RWPE2 (cell line): ENCODE data around the gene KIF25.

Experiments
- ATAC-seq: fragments of 200-7000 bp; cut with Tn5 transposase; 3 replicates; pipeline ENCODE4 v1.9.1; 2021; ENCODE audit warnings: low read depth
- DNase-seq: peaks from one replicate; pipeline ENCODE4 v3.0.0-alpha.2; 2020; ENCODE audit warnings: low spot score
- H3K27ac ChIP-seq: fragments of 450-650 bp; 2 replicates; pipeline ENCODE4 v1.5.1; 2017; ENCODE audit warnings: mild to moderate bottlenecking; ENCODE audit not compliant: poor library complexity, severe bottlenecking
- H3K27me3 ChIP-seq: fragments of 250-450 bp; sonication (Bioruptor Pico); 2 replicates; pipeline ENCODE4 v1.5.1; 2021; ENCODE audit warnings: mild to moderate bottlenecking, moderate library complexity; ENCODE audit not compliant: insufficient read depth, poor library complexity, severe bottlenecking
- H3K36me3 ChIP-seq: fragments of 250-450 bp; sonication (Bioruptor Pico); 2 replicates; pipeline ENCODE4 v1.5.1; 2020; ENCODE audit warnings: low read depth, mild to moderate bottlenecking, moderate library complexity
- H3K4me1 ChIP-seq: fragments of 250-450 bp; sonication (Bioruptor Pico); 2 replicates; pipeline ENCODE4 v1.5.1; 2021; ENCODE audit warnings: mild to moderate bottlenecking, moderate library complexity; ENCODE audit not compliant: insufficient read depth, poor library complexity, severe bottlenecking
- H3K4me3 ChIP-seq: fragments of 250-450 bp; sonication (Bioruptor Pico); 2 replicates; pipeline ENCODE4 v1.5.1; 2021; ENCODE audit warnings: mild to moderate bottlenecking, moderate library complexity; ENCODE audit not compliant: severe bottlenecking
- H3K9me3 ChIP-seq: fragments of 250-450 bp; sonication (Bioruptor Pico); 2 replicates; pipeline ENCODE4 v1.5.1; 2021; ENCODE audit warnings: mild to moderate bottlenecking, moderate library complexity; ENCODE audit not compliant: severe bottlenecking
- CTCF ChIP-seq: fragments of 450-650 bp; IDR thresholded peaks from one replicate; pipeline ENCODE4 v1.5.1; 2017; ENCODE audit warnings: mild to moderate bottlenecking, moderate library complexity; ENCODE audit not compliant: poor library complexity, severe bottlenecking

The KIF25 gene

GRCh38 chr6:167987396-167988153 is 9.9 kb upstream of the KIF25 start:
- no peak for DNase-seq
- TF ChIP-seq CTCF = no peak
- ATAC-seq = no peak
- Histone ChIP-seq H3K27ac (no peak overlapping the region), H3K27me3 (no peaks in the 10 kb centered on the region), H3K36me3 (no peaks in the 10 kb centered on the region), H3K4me3 (no peak overlapping the region), H3K4me1 (no peaks in the 10 kb centered on the region), H3K9me3 (no peaks in the 10 kb centered on the region)

GRCh38 chr6:167988154-167988495 is 9.3 kb upstream of the KIF25 start:
- H3K4me1 ChIP-seq = no peaks in the 10 kb centered on the region
- no peak overlapping the region for H3K27ac ChIP-seq
- DNase-seq = no peak
- TF ChIP-seq CTCF = no peak
- H3K36me3 ChIP-seq = no peaks in the 10 kb centered on the region
- no peaks in the 10 kb centered on the region for H3K9me3 ChIP-seq
- no peak overlapping the region for H3K4me3 ChIP-seq
- H3K27me3 ChIP-seq = no peaks in the 10 kb centered on the region
- no peak for ATAC-seq

- Histone ChIP-seq H3K36me3 (no peaks in the 10 kb centered on the region), H3K27me3 (no peaks in the 10 kb centered on the region), H3K9me3 (no peaks in the 10 kb centered on the region), H3K4me1 (no peaks in the 10 kb centered on the region), H3K4me3 (no peak overlapping the region), H3K27ac (no peak overlapping the region)
- no peak for TF ChIP-seq CTCF
- DNase-seq = no peak
- no peak for ATAC-seq
Observed at GRCh38 chr6:167988945-167989841, 8.3 kb upstream of the KIF25 start.

GRCh38 chr6:167990016-167990945 is 7.2 kb upstream of the KIF25 start:
- no peak for TF ChIP-seq CTCF
- Histone ChIP-seq H3K9me3 (no peaks in the 10 kb centered on the region), H3K27me3 (no peaks in the 10 kb centered on the region), H3K4me3 (no peak overlapping the region), H3K4me1 (no peaks in the 10 kb centered on the region), H3K27ac (no peak overlapping the region), H3K36me3 (no peaks in the 10 kb centered on the region)
- no peak for ATAC-seq
- no peak for DNase-seq
